H1 (cell line): ENCODE measurements around the gene SOX2. TPM values are rescaled to one million over a fixed set of nuclear protein-coding genes. Genes with fewer than 3 reads are reported as not detected.

Experiments
- CTCF ChIA-PET: fragments of 300-600 bp; sonication (Branson Sonifier 250); formaldehyde crosslinking; loops from one replicate; lab custom pipeline; 2021; ENCODE audit not compliant: partially characterized antibody; lab: Charles Lee
- POLR2A ChIA-PET: fragments of 300-600 bp; sonication (Branson Sonifier 250); formaldehyde crosslinking; loops from one replicate; lab custom pipeline; 2021; ENCODE audit warnings: inconsistent platforms; ENCODE audit not compliant: partially characterized antibody; lab: Charles Lee
- DNase-seq, 2 experiments: peaks; one replicate each; pipeline versions ENCODE4 v3.0.0 to v3.0.0-alpha.2; 2010 to 2022; ENCODE audit warnings: low spot score in 2 of 2, low read depth in 1 of 2, mixed read lengths in 1 of 2
- FAIRE-seq: peaks from 2 replicates; lab custom pipeline; 2011; peaks lifted over from hg19 to GRCh38; lab: Jason Lieb, UNC
- H2AFZ ChIP-seq: 2 replicates; pipeline ENCODE4 v1.8.1; 2012; ENCODE audit warnings: low read length, inconsistent platforms
- H2AK5ac ChIP-seq: 2 replicates; pipeline ENCODE4 v1.6.1; 2013; ENCODE audit warnings: low read depth, low read length
- H2BK120ac ChIP-seq: replicated peaks from 2 replicates; pipeline ENCODE3; 2013; ENCODE audit warnings: low read depth, low read length, inconsistent platforms
- H2BK12ac ChIP-seq: 2 replicates; pipeline ENCODE4 v1.6.1; 2013; ENCODE audit warnings: low read depth, low read length
- H2BK15ac ChIP-seq: 2 replicates; pipeline ENCODE4 v1.6.1; 2013; ENCODE audit warnings: low read length
- H2BK20ac ChIP-seq: 2 replicates; pipeline ENCODE4 v1.6.1; 2013; ENCODE audit warnings: low read length
- H2BK5ac ChIP-seq: 2 replicates; pipeline ENCODE4 v1.6.1; 2013; ENCODE audit warnings: low read depth, low read length
- H3K14ac ChIP-seq: 2 replicates; pipeline ENCODE4 v1.6.1; 2013; ENCODE audit warnings: inconsistent platforms; ENCODE audit not compliant: insufficient read length
- H3K18ac ChIP-seq: 2 replicates; pipeline ENCODE4 v1.6.1; 2013; ENCODE audit warnings: low read length; ENCODE audit errors: extremely low read depth
- H3K23ac ChIP-seq: 2 replicates; pipeline ENCODE4 v1.6.1; 2013; ENCODE audit warnings: inconsistent platforms; ENCODE audit not compliant: insufficient read length
- H3K23me2 ChIP-seq: 2 replicates; pipeline ENCODE4 v1.6.1; 2013; ENCODE audit warnings: low read depth, low read length
- H3K27ac ChIP-seq: 2 replicates; pipeline ENCODE4 v1.6.1; 2011; ENCODE audit warnings: low read depth, low read length, inconsistent platforms
- H3K27me3 ChIP-seq, 4 experiments: replicated peaks in 1 of 4; 1 replicate in 1 of 4; 2 replicates in 3 of 4; pipeline versions ENCODE4 v1.6.1 to v1.8.1; 2011 to 2013; ENCODE audit warnings: low read length in 3 of 4, mild to moderate bottlenecking in 3 of 4, inconsistent platforms in 2 of 4, mixed read lengths in 2 of 4, moderate library complexity in 1 of 4; ENCODE audit not compliant: control insufficient read depth in 3 of 4, insufficient read depth in 3 of 4; ENCODE audit errors: extremely low read depth in 1 of 4
- H3K36me3 ChIP-seq, 4 experiments: 2 replicates each; pipeline versions ENCODE4 v1.6.1 to v1.8.1; 2011 to 2013; ENCODE audit warnings: mild to moderate bottlenecking in 4 of 4, low read length in 3 of 4, moderate library complexity in 2 of 4, control low read depth in 1 of 4, inconsistent platforms in 1 of 4; ENCODE audit not compliant: insufficient read depth in 4 of 4, control insufficient read depth in 2 of 4
- H3K4ac ChIP-seq: replicated peaks from 2 replicates; pipeline ENCODE3; 2013; ENCODE audit warnings: low read length, low read depth, mixed read lengths, inconsistent platforms; ENCODE audit not compliant: insufficient read length
- H3K4me1 ChIP-seq, 4 experiments: replicated peaks in 1 of 4; 1 replicate in 1 of 4; 2 replicates in 3 of 4; pipeline versions ENCODE4 v1.6.1 to v1.8.1; 2011 to 2013; ENCODE audit warnings: low read length in 3 of 4, inconsistent platforms in 2 of 4, mixed read lengths in 1 of 4; ENCODE audit not compliant: insufficient read depth in 4 of 4, control insufficient read depth in 3 of 4
- H3K4me2 ChIP-seq, 2 experiments: 2 replicates each; pipeline versions ENCODE4 v1.6.1 to v1.8.1; 2011 to 2013; ENCODE audit warnings: low read depth in 2 of 2, low read length in 2 of 2, control low read depth in 1 of 2, inconsistent platforms in 1 of 2, mild to moderate bottlenecking in 1 of 2; ENCODE audit not compliant: insufficient read depth in 1 of 2
- H3K4me3 ChIP-seq, 4 experiments: fragments of 200-600, 300-600 bp in 1 of 4; sonication (generic), shearing (Covaris generic), sonication (Bioruptor Twin) in 1 of 4; 2 replicates each; pipeline versions ENCODE4 v1.5.1 to v1.8.1; 2011 to 2016; ENCODE audit warnings: low read length in 4 of 4, low read depth in 3 of 4, control low read depth in 2 of 4, inconsistent platforms in 2 of 4, mild to moderate bottlenecking in 2 of 4, mixed read lengths in 1 of 4, moderate library complexity in 1 of 4; ENCODE audit not compliant: insufficient read depth in 2 of 4; ENCODE audit errors: extremely low read depth in 1 of 4
- H3K56ac ChIP-seq: replicated peaks from 2 replicates; pipeline ENCODE3; 2013; ENCODE audit warnings: low read depth, mild to moderate bottlenecking, mixed read lengths, low read length, inconsistent platforms; ENCODE audit not compliant: insufficient read length
- H3K79me1 ChIP-seq: 2 replicates; pipeline ENCODE4 v1.6.1; 2013; ENCODE audit warnings: low read depth, low read length, control low read depth
- H3K79me2 ChIP-seq, 2 experiments: 2 replicates each; pipeline versions ENCODE4 v1.6.1 to v1.8.1; 2012 to 2013; ENCODE audit warnings: low read length in 2 of 2, mild to moderate bottlenecking in 2 of 2, inconsistent platforms in 1 of 2; ENCODE audit not compliant: insufficient read depth in 2 of 2, control insufficient read depth in 1 of 2
- H3K9ac ChIP-seq, 4 experiments: replicated peaks in 1 of 4; 1 replicate in 1 of 4; 2 replicates in 3 of 4; pipeline versions ENCODE4 v1.6.1 to v1.8.1; 2011 to 2013; ENCODE audit warnings: low read depth in 3 of 4, low read length in 3 of 4, control low read depth in 2 of 4, mild to moderate bottlenecking in 2 of 4, moderate library complexity in 2 of 4, inconsistent platforms in 1 of 4; ENCODE audit errors: extremely low read depth in 1 of 4
- H3K9me3 ChIP-seq, 2 experiments: 2 replicates each; pipeline versions ENCODE4 v1.6.1 to v1.8.1; 2012 to 2013; ENCODE audit warnings: mild to moderate bottlenecking in 2 of 2, moderate library complexity in 2 of 2, control low read depth in 1 of 2, inconsistent platforms in 1 of 2, low read depth in 1 of 2, low read length in 1 of 2, mixed read lengths in 1 of 2; ENCODE audit not compliant: insufficient read depth in 2 of 2
- H4K20me1 ChIP-seq, 2 experiments: replicated peaks in 1 of 2; 2 replicates each; pipeline versions ENCODE3 to v1.8.1; 2011 to 2013; ENCODE audit warnings: inconsistent platforms in 2 of 2, low read length in 2 of 2, mild to moderate bottlenecking in 1 of 2; ENCODE audit not compliant: insufficient read depth in 2 of 2, control insufficient read depth in 1 of 2
- H4K5ac ChIP-seq: 2 replicates; pipeline ENCODE4 v1.6.1; 2013; ENCODE audit warnings: low read length, low read depth, mixed read lengths, inconsistent platforms; ENCODE audit not compliant: insufficient read length
- H4K8ac ChIP-seq: 2 replicates; pipeline ENCODE4 v1.8.0; 2013; ENCODE audit warnings: mild to moderate bottlenecking, moderate library complexity, low read length, inconsistent platforms; ENCODE audit not compliant: insufficient read depth; ENCODE audit errors: extremely low read depth
- H4K91ac ChIP-seq: replicated peaks from 2 replicates; pipeline ENCODE3; 2013; ENCODE audit warnings: low read length, mixed read lengths, inconsistent platforms; ENCODE audit not compliant: insufficient read length
- BCL11A ChIP-seq, 2 experiments: IDR thresholded peaks; one replicate each; pipeline ENCODE4 v1.6.1; 2011; ENCODE audit warnings: low read depth in 2 of 2, low read length in 2 of 2, mild to moderate bottlenecking in 2 of 2
- MAX ChIP-seq: IDR thresholded peaks from 2 replicates; pipeline ENCODE4 v1.6.1; 2012; ENCODE audit warnings: inconsistent platforms
- PHF8 ChIP-seq: fragments of 200-600 bp; sonication (generic); conservative IDR thresholded peaks from 2 replicates; pipeline ENCODE4 v1.7.1; 2012; ENCODE audit warnings: low read depth, mild to moderate bottlenecking, inconsistent platforms, low read length, moderate library complexity
- POLR2AphosphoS5 ChIP-seq: IDR thresholded peaks from 2 replicates; pipeline ENCODE4 v1.6.1; 2011; ENCODE audit warnings: low read depth, low read length
- SP2 ChIP-seq: IDR thresholded peaks from 2 replicates; pipeline ENCODE4 v1.6.1; 2012; ENCODE audit warnings: mild to moderate bottlenecking, low read length, inconsistent platforms
- ZNF274 ChIP-seq: IDR thresholded peaks from 2 replicates; pipeline ENCODE4 v1.7.0; 2012; ENCODE audit warnings: low read length, borderline replicate concordance; ENCODE audit errors: extremely low read depth
- WGBS, 2 experiments: shearing (Covaris generic) in 1 of 2; methylation state at CpG; one replicate each; pipeline versions ENCODE4 v1.1.6 to v1.1.7; 2013 to 2015; ENCODE audit warnings: low lambda C conversion rate in 2 of 2, mixed read lengths in 2 of 2, inconsistent platforms in 1 of 2, low coverage in 1 of 2, missing lambda C conversion rate in 1 of 2; ENCODE audit not compliant: insufficient replicate concordance in 2 of 2, insufficient coverage in 1 of 2, insufficient read length in 1 of 2; ENCODE audit errors: extremely low coverage in 1 of 2, missing lambda C conversion rate in 1 of 2; 5-methylcytosine and 5-hydroxymethylcytosine counted together
- polyA plus RNA-seq, 7 experiments: library from polyadenylated mRNA; depleted of rRNA in 3 of 7; stranded (reverse) in 5 of 7; unstranded in 2 of 7; fragments of >200 nt in 5 of 7; fragments of 200-250 nt in 2 of 7; gene quantifications; 1 replicate in 5 of 7; 2 replicates in 1 of 7; 4 replicates in 1 of 7; pipeline versions ENCODE4 v1.2.1 to v1.2.3, GENCODE V29; 2011 to 2013; ENCODE audit warnings: missing spikeins in 2 of 7, mixed read lengths in 2 of 7
- total RNA-seq: library from RNA; stranded (reverse); fragmentation: NEBNext Ultra II Directional; extraction: Animal tissue kit (Norgen Biotek cat#: 25700); gene quantifications from 2 replicates; pipeline ENCODE4 v1.2.1, GENCODE V29; 2021

Gene SOX2
- total and polyA plus RNA-seq, 2 of the 8 experiments (the other 6 are each of a cell fraction or from before 2014, with no cell fraction given) = 149 to 247 TPM

GRCh38 chr3:181716966-181717365, 5.2 kb downstream of the SOX2 start:
- no peaks in the 10 kb centered on the region for H3K27me3 ChIP-seq
- H3K23me2 ChIP-seq = no peaks in the 10 kb centered on the region; the same call in 1 of the 2 replicates
- H4K91ac ChIP-seq = no peak overlapping the region
- H2AFZ ChIP-seq = no peak overlapping the region
- no peak overlapping the region; a peak in 1 of 7 replicates for H3K9ac ChIP-seq
- no peak overlapping the region for H4K5ac ChIP-seq
- H2BK20ac ChIP-seq = no peak overlapping the region
- peaks cover 3% of the 10 kb centered on the region for H3K79me1 ChIP-seq
- H4K8ac ChIP-seq = no peak overlapping the region
- peaks cover 0 to 66% (median 10%) of the 10 kb centered on the region in 4 experiments; a peak in 4 of 8 replicates for H3K36me3 ChIP-seq
- no peak overlapping the region for H3K14ac ChIP-seq
- CTCF ChIA-PET = interaction anchor here (0.8 to 4.7 kb wide), 4 partner anchors 8 to 190 kb away, joined by 3 to 23 read pairs (median 6); no protein-coding TSS in a partner anchor
- H4K20me1 ChIP-seq = peaks cover 0 to 2% of the 10 kb centered on the region in 2 experiments
- H3K23ac ChIP-seq = no peak overlapping the region
- H3K4me1 ChIP-seq = peaks cover 9 to 22% (median 18%) of the 10 kb centered on the region in 4 experiments
- no peak overlapping the region for H2AK5ac ChIP-seq
- H3K9me3 ChIP-seq = no peaks in the 10 kb centered on the region
- H3K56ac ChIP-seq = no peak overlapping the region
- H3K4ac ChIP-seq = no peak overlapping the region
- H3K18ac ChIP-seq = no peak overlapping the region
- FAIRE-seq = no peak
- no peak for DNase-seq
- POLR2A ChIA-PET = interaction anchor here (0.6 to 5.0 kb wide), 5 partner anchors 9 to 904 kb away, joined by 3 to 72 read pairs (median 6); no protein-coding TSS in a partner anchor
- H2BK120ac ChIP-seq = no peak overlapping the region
- WGBS, 2 experiments = 19% methylated on average over 5 of the region's 5 CpGs; no CpG with 5 or more reads in 1 of the 2 experiments
- peak overlapping the region; percentile 89; the same call in 1 of the 2 replicates for H2BK5ac ChIP-seq
- H3K4me2 ChIP-seq = peak overlapping the region; percentile 70 to 89
- H3K79me2 ChIP-seq = peaks cover 13 to 98% of the 10 kb centered on the region in 2 experiments
- peak overlapping the region; percentile 0 to 98 (median 96); a peak in 6 of 8 replicates for H3K4me3 ChIP-seq
- peak overlapping the region; percentile 13; the same call in 1 of the 2 replicates for H3K27ac ChIP-seq
- H2BK15ac ChIP-seq = no peak overlapping the region
- no peak overlapping the region; the same call in 1 of the 2 replicates for H2BK12ac ChIP-seq
- TF ChIP-seq PHF8 = no peak
- no peak for TF ChIP-seq SP2
- no peak for TF ChIP-seq MAX
- no peak for TF ChIP-seq BCL11A (IDR thresholded peaks at IDR 0.05; ENCODE audit: low read depth in 2 of 2, low read length in 2 of 2)
- no peak for TF ChIP-seq POLR2AphosphoS5
- no peak for TF ChIP-seq ZNF274
